Measurements from ENCODE around the gene HSF2. TPM values are rescaled to one million over a fixed set of nuclear protein-coding genes. Genes with fewer than 3 reads are reported as not detected.

The HSF2 gene
- total RNA-seq, result 10 to 100 TPM; 15.1 to 20.0 TPM

- Mint-ChIP-seq H3K4me3 (peak within 1 kb of the TSS; percentile 84 to 98), H3K27me3 (ENCODE audit: low read depth) (no peaks in the 10 kb centered on the region), H3K4me1 (ENCODE audit: low read depth) (peaks cover 32% of the 10 kb centered on the region), H3K9me3 (no peaks in the 10 kb centered on the region), H3K36me3 (ENCODE audit: insufficient read depth in 2 of 2) (peaks cover 1 to 2% of the 10 kb centered on the region in 2 donors), H3K27ac (peak within 1 kb of the TSS; percentile 89)
- DNase-seq, result peak; percentile 92 to 96
- ATAC-seq (replicated peaks in 1 of 2), result peak; percentile 96 to 97
Measured at GRCh38 chr6:122399348-122400120, at the start of gene HSF2. TSS of gene HSF2 (plus strand) at chr6:122399652. CDS start at chr6:122399738, 86 bp downstream.

- H3K27ac Mint-ChIP-seq, result no peak overlapping the region
Measured at GRCh38 chr6:122352981-122353664, 46.3 kb upstream of the HSF2 start.

GRCh38 chr6:122360809-122361208 lies 38.6 kb upstream of the HSF2 start:
- peaks cover 7% of the 10 kb centered on the region for H3K27me3 Mint-ChIP-seq (ENCODE audit: low read depth)
- no peak overlapping the region for H3K4me3 Mint-ChIP-seq
- no peaks in the 10 kb centered on the region for H3K9me3 Mint-ChIP-seq
- ATAC-seq (replicated peaks in 1 of 2) (no peak), DNase-seq (no peak)
- H3K27ac Mint-ChIP-seq, result no peak overlapping the region
- no peaks in the 10 kb centered on the region for H3K36me3 Mint-ChIP-seq (ENCODE audit: insufficient read depth in 2 of 2)
- no peaks in the 10 kb centered on the region for H3K4me1 Mint-ChIP-seq (ENCODE audit: low read depth)

More at GRCh38 chr6:122352981-122353664, 46.3 kb upstream of the HSF2 start:
- Mint-ChIP-seq H3K4me3 (no peak overlapping the region), H3K9me3 (no peaks in the 10 kb centered on the region), H3K27me3 (ENCODE audit: low read depth) (peaks cover 27% of the 10 kb centered on the region), H3K36me3 (ENCODE audit: insufficient read depth in 2 of 2) (no peaks in the 10 kb centered on the region), H3K4me1 (ENCODE audit: low read depth) (no peaks in the 10 kb centered on the region)
- ATAC-seq (replicated peaks in 1 of 2) (no peak), DNase-seq (no peak)

GRCh38 chr6:122361314-122361979 lies 38.0 kb upstream of the HSF2 start:
- Mint-ChIP-seq H3K9me3 (no peaks in the 10 kb centered on the region), H3K27ac (no peak overlapping the region), H3K4me3 (no peak overlapping the region), H3K36me3 (ENCODE audit: insufficient read depth in 2 of 2) (no peaks in the 10 kb centered on the region), H3K4me1 (ENCODE audit: low read depth) (no peaks in the 10 kb centered on the region), H3K27me3 (ENCODE audit: low read depth) (peaks cover 7% of the 10 kb centered on the region)
- ATAC-seq (replicated peaks in 1 of 2) (no peak), DNase-seq (no peak)

- Mint-ChIP-seq H3K27me3 (ENCODE audit: low read depth) (no peaks in the 10 kb centered on the region), H3K9me3 (no peaks in the 10 kb centered on the region), H3K27ac (no peak overlapping the region), H3K4me3 (no peak overlapping the region), H3K4me1 (ENCODE audit: low read depth) (no peaks in the 10 kb centered on the region), H3K36me3 (ENCODE audit: insufficient read depth in 2 of 2) (no peaks in the 10 kb centered on the region)
- ATAC-seq (replicated peaks in 1 of 2) (no peak), DNase-seq (no peak)
Measured at GRCh38 chr6:122363769-122364483, 35.5 kb upstream of the HSF2 start.

- ATAC-seq (replicated peaks in 1 of 2), result no peak
- H3K4me3 Mint-ChIP-seq, result no peak overlapping the region
- no peaks in the 10 kb centered on the region for H3K36me3 Mint-ChIP-seq (ENCODE audit: insufficient read depth in 2 of 2)
- H3K27me3 Mint-ChIP-seq (ENCODE audit: low read depth), result no peaks in the 10 kb centered on the region
- no peak for DNase-seq
- H3K27ac Mint-ChIP-seq, result no peak overlapping the region
- H3K4me1 Mint-ChIP-seq (ENCODE audit: low read depth), result no peaks in the 10 kb centered on the region
- H3K9me3 Mint-ChIP-seq, result no peaks in the 10 kb centered on the region
Measured at GRCh38 chr6:122365775-122366403, 33.6 kb upstream of the HSF2 start.

- DNase-seq (no peak), ATAC-seq (replicated peaks in 1 of 2) (no peak)
- Mint-ChIP-seq H3K9me3 (no peaks in the 10 kb centered on the region), H3K27me3 (ENCODE audit: low read depth) (no peaks in the 10 kb centered on the region), H3K36me3 (ENCODE audit: insufficient read depth in 2 of 2) (no peaks in the 10 kb centered on the region), H3K27ac (no peak overlapping the region), H3K4me1 (ENCODE audit: low read depth) (no peaks in the 10 kb centered on the region), H3K4me3 (no peak overlapping the region)
Measured at GRCh38 chr6:122367171-122367570, 32.3 kb upstream of the HSF2 start.

GRCh38 chr6:122369536-122369935 lies 29.9 kb upstream of the HSF2 start:
- DNase-seq (no peak), ATAC-seq (replicated peaks in 1 of 2) (no peak)
- Mint-ChIP-seq H3K27ac (no peak overlapping the region), H3K27me3 (ENCODE audit: low read depth) (peaks cover 10% of the 10 kb centered on the region), H3K9me3 (no peaks in the 10 kb centered on the region), H3K36me3 (ENCODE audit: insufficient read depth in 2 of 2) (no peaks in the 10 kb centered on the region), H3K4me1 (ENCODE audit: low read depth) (peaks cover 7% of the 10 kb centered on the region), H3K4me3 (no peak overlapping the region)

- peaks cover 0 to 2% of the 10 kb centered on the region in 2 donors for H3K36me3 Mint-ChIP-seq (ENCODE audit: insufficient read depth in 2 of 2)
Measured at GRCh38 chr6:122372647-122373046, 26.8 kb upstream of the HSF2 start.

GRCh38 chr6:122374307-122374706 lies 25.1 kb upstream of the HSF2 start:
- ATAC-seq (replicated peaks in 1 of 2), result peak; percentile 60 to 66
- peak overlapping the region in 1 of 2 donors; percentile 24 for H3K4me3 Mint-ChIP-seq
- H3K27ac Mint-ChIP-seq, result peak overlapping the region; percentile 23
- peaks cover 21% of the 10 kb centered on the region for H3K4me1 Mint-ChIP-seq (ENCODE audit: low read depth)
- H3K36me3 Mint-ChIP-seq (ENCODE audit: insufficient read depth in 2 of 2), result peaks cover 0 to 2% of the 10 kb centered on the region in 2 donors
- H3K9me3 Mint-ChIP-seq, result no peaks in the 10 kb centered on the region
- peaks cover 17% of the 10 kb centered on the region for H3K27me3 Mint-ChIP-seq (ENCODE audit: low read depth)
- peak in 1 of 2 donors; percentile 13 for DNase-seq

More at GRCh38 chr6:122372647-122373046, 26.8 kb upstream of the HSF2 start:
- no peak for ATAC-seq (replicated peaks in 1 of 2)
- no peak for DNase-seq
- Mint-ChIP-seq H3K4me3 (no peak overlapping the region), H3K27me3 (ENCODE audit: low read depth) (peaks cover 17% of the 10 kb centered on the region), H3K27ac (no peak overlapping the region), H3K4me1 (ENCODE audit: low read depth) (peaks cover 21% of the 10 kb centered on the region), H3K9me3 (no peaks in the 10 kb centered on the region)

GRCh38 chr6:122376246-122376645 lies 23.2 kb upstream of the HSF2 start:
- Mint-ChIP-seq H3K4me3 (no peak overlapping the region), H3K36me3 (ENCODE audit: insufficient read depth in 2 of 2) (peaks cover 0 to 2% of the 10 kb centered on the region in 2 donors), H3K9me3 (no peaks in the 10 kb centered on the region), H3K4me1 (ENCODE audit: low read depth) (peaks cover 21% of the 10 kb centered on the region), H3K27ac (no peak overlapping the region), H3K27me3 (ENCODE audit: low read depth) (peaks cover 27% of the 10 kb centered on the region)
- ATAC-seq (replicated peaks in 1 of 2), result no peak
- DNase-seq, result no peak

GRCh38 chr6:122381494-122382265 lies 17.8 kb upstream of the HSF2 start:
- DNase-seq (peak; percentile 55 to 60), ATAC-seq (replicated peaks in 1 of 2) (peak; percentile 82 to 84)
- Mint-ChIP-seq H3K36me3 (ENCODE audit: insufficient read depth in 2 of 2) (no peaks in the 10 kb centered on the region), H3K27ac (no peak overlapping the region), H3K9me3 (no peaks in the 10 kb centered on the region), H3K27me3 (ENCODE audit: low read depth) (peaks cover 15% of the 10 kb centered on the region), H3K4me3 (no peak overlapping the region), H3K4me1 (ENCODE audit: low read depth) (peaks cover 10% of the 10 kb centered on the region)

All from activated T-cell treated with anti-CD3 and anti-CD28 coated beads, Interleukin-2, amount 50 U/mL, for 72 hours (primary cell).